ENCODE data around the gene XPC. TPM values are rescaled to one million over a fixed set of nuclear protein-coding genes. Genes with fewer than 3 reads are reported as not detected.
A peak's percentile ranks its signal among the peaks of the same experiment; 100 is the strongest.

The XPC gene
- total and polyA plus RNA-seq, 3 experiments from 2014 or later = 38.8 to 44.0 (median 38.9) TPM

DNA sequence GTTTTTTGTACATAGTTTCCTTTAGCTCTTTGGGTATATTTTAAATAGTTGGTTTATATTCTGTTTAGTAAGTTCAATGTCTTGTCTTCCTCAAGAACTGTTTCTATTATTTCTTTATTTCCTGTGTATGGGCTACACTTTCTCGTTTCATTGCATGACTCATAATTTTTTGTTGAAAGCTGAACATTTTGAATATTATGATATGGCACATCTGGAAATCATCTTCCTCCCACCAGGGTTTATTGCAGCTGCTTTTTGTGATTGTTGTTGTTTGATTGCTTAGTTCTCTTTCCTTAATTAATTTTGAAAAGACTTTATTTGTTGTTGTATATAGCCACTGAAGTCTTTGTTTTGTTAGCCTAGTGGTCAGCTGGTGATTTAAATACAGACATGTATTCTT is 44.1 kb upstream of the XPC start:
- DNase-seq = no peak
- peaks cover 33 to 64% of the 10 kb centered on the region in 2 donors for H3K27me3 Mint-ChIP-seq
- POLR2A ChIA-PET = no interaction called here
- no peak overlapping the region for H3K27ac ChIP-seq (ENCODE audit: low read depth, low read length)
- no peak overlapping the region for H3K4me3 ChIP-seq (ENCODE audit: low read length)
- no peak overlapping the region for H3K4me3 Mint-ChIP-seq
- no peaks in the 10 kb centered on the region for H3K4me1 Mint-ChIP-seq
- H3K27ac Mint-ChIP-seq = no peak overlapping the region
- no peaks in the 10 kb centered on the region for H3K36me3 ChIP-seq (ENCODE audit: insufficient read depth, low read length)
- CTCF ChIA-PET = no interaction called here
- peaks cover 12 to 28% (median 14%) of the 10 kb centered on the region in 5 donors for H3K9me3 Mint-ChIP-seq
- H3K9me3 ChIP-seq (ENCODE audit: low read length) = no peaks in the 10 kb centered on the region
- peaks cover 9% of the 10 kb centered on the region for H3K27me3 ChIP-seq (ENCODE audit: insufficient read depth, low read length, poor library complexity, severe bottlenecking)
- H3K36me3 Mint-ChIP-seq = peaks cover 0 to 26% (median 3%) of the 10 kb centered on the region in 3 donors
- H3K4me1 ChIP-seq (ENCODE audit: insufficient read depth, low read length) = no peaks in the 10 kb centered on the region

DNA sequence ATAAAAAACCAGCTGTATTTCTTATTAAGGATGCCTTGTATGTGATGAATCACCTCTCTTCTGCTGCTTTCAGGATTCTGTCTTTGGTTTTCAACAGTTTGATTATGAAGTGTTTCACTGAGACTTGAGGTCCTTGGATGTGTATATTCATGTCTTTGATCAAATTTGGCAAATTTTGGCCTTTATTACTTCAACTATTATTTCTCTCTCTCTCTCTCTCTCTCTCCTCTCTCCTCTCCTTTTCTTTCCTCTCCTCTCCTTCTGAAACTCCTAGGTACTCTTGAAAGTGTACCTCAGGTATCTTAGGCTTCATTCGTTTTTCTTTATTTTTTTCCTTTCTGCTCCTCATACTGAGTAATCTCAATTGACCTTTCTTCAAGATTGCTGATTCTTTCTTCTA is 43.5 kb upstream of the XPC start:
- DNase-seq = no peak
- peaks cover 12 to 28% (median 14%) of the 10 kb centered on the region in 5 donors for H3K9me3 Mint-ChIP-seq
- peaks cover 0 to 26% (median 3%) of the 10 kb centered on the region in 3 donors for H3K36me3 Mint-ChIP-seq
- Histone ChIP-seq H3K27ac (ENCODE audit: low read depth, low read length) (no peak overlapping the region), H3K27me3 (ENCODE audit: insufficient read depth, low read length, poor library complexity, severe bottlenecking) (peaks cover 4% of the 10 kb centered on the region), H3K4me1 (ENCODE audit: insufficient read depth, low read length) (no peaks in the 10 kb centered on the region), H3K36me3 (ENCODE audit: insufficient read depth, low read length) (no peaks in the 10 kb centered on the region), H3K4me3 (ENCODE audit: low read length) (no peak overlapping the region), H3K9me3 (ENCODE audit: low read length) (no peaks in the 10 kb centered on the region)
- H3K4me1 Mint-ChIP-seq = no peaks in the 10 kb centered on the region
- no peak overlapping the region for H3K27ac Mint-ChIP-seq
- ChIA-PET CTCF (no interaction called here), POLR2A (no interaction called here)
- H3K4me3 Mint-ChIP-seq = no peak overlapping the region
- H3K27me3 Mint-ChIP-seq = peaks cover 33 to 58% of the 10 kb centered on the region in 2 donors

- no peaks in the 10 kb centered on the region for H3K4me1 Mint-ChIP-seq
- no peaks in the 10 kb centered on the region for H3K4me1 ChIP-seq (ENCODE audit: insufficient read depth, low read length)
- peaks cover 0 to 26% (median 3%) of the 10 kb centered on the region in 3 donors for H3K36me3 Mint-ChIP-seq
- no peaks in the 10 kb centered on the region for H3K9me3 ChIP-seq (ENCODE audit: low read length)
- H3K27me3 ChIP-seq (ENCODE audit: insufficient read depth, low read length, poor library complexity, severe bottlenecking) = peaks cover 4% of the 10 kb centered on the region
- peaks cover 12 to 28% (median 14%) of the 10 kb centered on the region in 5 donors for H3K9me3 Mint-ChIP-seq
- ChIA-PET POLR2A (no interaction called here), CTCF (no interaction called here)
- H3K4me3 ChIP-seq (ENCODE audit: low read length) = no peak overlapping the region
- no peak overlapping the region for H3K27ac ChIP-seq (ENCODE audit: low read depth, low read length)
- no peak overlapping the region for H3K4me3 Mint-ChIP-seq
- no peaks in the 10 kb centered on the region for H3K36me3 ChIP-seq (ENCODE audit: insufficient read depth, low read length)
- DNase-seq = no peak
- H3K27ac Mint-ChIP-seq = no peak overlapping the region
- peaks cover 27 to 48% of the 10 kb centered on the region in 2 donors for H3K27me3 Mint-ChIP-seq
Measured at GRCh38 chr3:14220933-14221332, 42.5 kb upstream of the XPC start.

- Histone ChIP-seq H3K27ac (ENCODE audit: low read depth, low read length) (no peak overlapping the region), H3K9me3 (ENCODE audit: low read length) (no peaks in the 10 kb centered on the region), H3K4me3 (ENCODE audit: low read length) (no peak overlapping the region), H3K36me3 (ENCODE audit: insufficient read depth, low read length) (no peaks in the 10 kb centered on the region), H3K27me3 (ENCODE audit: insufficient read depth, low read length, poor library complexity, severe bottlenecking) (no peaks in the 10 kb centered on the region), H3K4me1 (ENCODE audit: insufficient read depth, low read length) (no peaks in the 10 kb centered on the region)
- peaks cover 12 to 25% of the 10 kb centered on the region in 2 donors for H3K27me3 Mint-ChIP-seq
- H3K9me3 Mint-ChIP-seq = peaks cover 10 to 28% (median 14%) of the 10 kb centered on the region in 5 donors
- CTCF ChIA-PET = interaction anchor here (1.9 kb wide), 1 partner anchor 15 kb away, joined by 7 read pairs; no protein-coding TSS in a partner anchor
- H3K36me3 Mint-ChIP-seq = peaks cover 0 to 26% (median 3%) of the 10 kb centered on the region in 3 donors
- POLR2A ChIA-PET = no interaction called here
- peak overlapping the region in 1 of 7 donors; percentile 13 for H3K4me3 Mint-ChIP-seq
- H3K27ac Mint-ChIP-seq = no peak overlapping the region
- DNase-seq = no peak
- no peaks in the 10 kb centered on the region for H3K4me1 Mint-ChIP-seq
Measured at GRCh38 chr3:14218355-14218754, 40.0 kb upstream of the XPC start.

DNA sequence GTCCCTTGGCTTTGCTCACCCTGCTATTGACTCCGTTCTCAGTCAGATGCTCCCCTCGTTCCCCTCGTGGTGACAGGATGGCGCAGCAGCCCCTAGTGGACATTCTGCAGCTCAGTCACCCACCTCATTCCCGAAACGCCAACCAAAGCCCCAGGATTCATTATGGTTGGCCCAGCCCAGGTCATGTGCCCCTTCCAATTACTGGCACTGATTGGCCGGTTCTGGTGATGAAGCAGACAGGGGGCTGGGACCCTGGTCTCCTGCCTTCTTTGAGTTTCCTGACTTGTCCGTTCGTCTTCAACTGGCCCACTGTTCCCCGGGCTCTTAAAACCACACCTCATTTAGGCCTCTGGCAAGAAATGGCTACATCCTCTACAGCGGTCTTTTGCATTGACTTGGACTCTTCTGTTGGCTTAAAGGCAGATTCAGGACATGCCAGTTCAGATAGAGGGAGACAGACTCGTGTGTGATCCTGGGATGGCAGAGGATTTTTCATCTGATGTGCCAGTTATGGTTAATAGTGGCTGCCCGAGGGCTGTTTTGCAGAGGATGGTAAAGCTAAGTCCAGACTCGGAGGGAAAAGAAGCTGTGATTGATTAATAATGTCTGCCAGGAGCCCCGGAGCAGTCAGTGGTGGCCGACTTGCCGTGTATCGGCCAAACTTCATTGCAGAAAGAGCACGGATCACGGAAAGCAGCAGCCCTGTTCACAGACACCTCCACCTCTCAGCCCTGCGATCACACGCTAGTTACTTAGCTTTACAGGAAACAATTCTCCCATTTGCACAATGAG is 38.1 kb upstream of the XPC start:
- POLR2A ChIA-PET = interaction anchor here (1.0 kb wide), 1 partner anchor 434 kb away, joined by 3 read pairs; no protein-coding TSS in a partner anchor
- H3K4me3 Mint-ChIP-seq = peak overlapping the region in 5 of 7 donors; percentile 6 to 87 (median 67)
- CTCF ChIA-PET = interaction anchor here (2.0 kb wide), 1 partner anchor 13 kb away, joined by 12 read pairs; no protein-coding TSS in a partner anchor
- H3K27ac ChIP-seq (ENCODE audit: low read depth, low read length) = peak overlapping the region; percentile 29
- H3K4me1 Mint-ChIP-seq = no peaks in the 10 kb centered on the region
- H3K4me1 ChIP-seq (ENCODE audit: insufficient read depth, low read length) = no peaks in the 10 kb centered on the region
- H3K9me3 Mint-ChIP-seq = peaks cover 2 to 15% (median 7%) of the 10 kb centered on the region in 5 donors
- H3K36me3 ChIP-seq (ENCODE audit: insufficient read depth, low read length) = no peaks in the 10 kb centered on the region
- peaks cover 7 to 10% of the 10 kb centered on the region in 2 donors for H3K27me3 Mint-ChIP-seq
- no peaks in the 10 kb centered on the region for H3K9me3 ChIP-seq (ENCODE audit: low read length)
- DNase-seq = peak in 4 of 5 donors; percentile 29 to 61 (median 57)
- peak overlapping the region in 5 of 8 donors; percentile 12 to 96 (median 74) for H3K27ac Mint-ChIP-seq
- peak overlapping the region; percentile 62 for H3K4me3 ChIP-seq (ENCODE audit: low read length)
- H3K27me3 ChIP-seq (ENCODE audit: insufficient read depth, low read length, poor library complexity, severe bottlenecking) = no peaks in the 10 kb centered on the region
- peaks cover 0 to 15% (median 3%) of the 10 kb centered on the region in 3 donors for H3K36me3 Mint-ChIP-seq

GRCh38 chr3:14214764-14215163 is 36.4 kb upstream of the XPC start:
- Histone ChIP-seq H3K27me3 (ENCODE audit: insufficient read depth, low read length, poor library complexity, severe bottlenecking) (no peaks in the 10 kb centered on the region), H3K4me3 (ENCODE audit: low read length) (no peak overlapping the region), H3K27ac (ENCODE audit: low read depth, low read length) (no peak overlapping the region), H3K4me1 (ENCODE audit: insufficient read depth, low read length) (no peaks in the 10 kb centered on the region), H3K9me3 (ENCODE audit: low read length) (no peaks in the 10 kb centered on the region), H3K36me3 (ENCODE audit: insufficient read depth, low read length) (no peaks in the 10 kb centered on the region)
- H3K27ac Mint-ChIP-seq = peak overlapping the region in 1 of 8 donors; percentile 72
- no peaks in the 10 kb centered on the region for H3K4me1 Mint-ChIP-seq
- H3K36me3 Mint-ChIP-seq = peaks cover 0 to under 1% (median 0%) of the 10 kb centered on the region in 3 donors
- H3K27me3 Mint-ChIP-seq = peaks cover under 1 to 6% of the 10 kb centered on the region in 2 donors
- no peaks in the 10 kb centered on the region for H3K9me3 Mint-ChIP-seq
- POLR2A ChIA-PET = no interaction called here
- CTCF ChIA-PET = interaction anchor here (3.2 kb wide), 1 partner anchor 11 kb away, joined by 18 read pairs; no protein-coding TSS in a partner anchor
- no peak overlapping the region for H3K4me3 Mint-ChIP-seq
- DNase-seq = no peak

GRCh38 chr3:14213066-14213774 is 34.8 kb upstream of the XPC start:
- H3K9me3 Mint-ChIP-seq = no peaks in the 10 kb centered on the region
- POLR2A ChIA-PET = no interaction called here
- H3K4me1 Mint-ChIP-seq = no peaks in the 10 kb centered on the region
- H3K4me3 Mint-ChIP-seq = no peak overlapping the region
- DNase-seq = no peak
- no peaks in the 10 kb centered on the region for H3K36me3 Mint-ChIP-seq
- no peaks in the 10 kb centered on the region for H3K4me1 ChIP-seq (ENCODE audit: insufficient read depth, low read length)
- H3K27ac Mint-ChIP-seq = no peak overlapping the region
- H3K36me3 ChIP-seq (ENCODE audit: insufficient read depth, low read length) = no peaks in the 10 kb centered on the region
- H3K27me3 Mint-ChIP-seq = peaks cover 0 to 4% of the 10 kb centered on the region in 2 donors
- no peak overlapping the region for H3K27ac ChIP-seq (ENCODE audit: low read depth, low read length)
- no peaks in the 10 kb centered on the region for H3K27me3 ChIP-seq (ENCODE audit: insufficient read depth, low read length, poor library complexity, severe bottlenecking)
- no peaks in the 10 kb centered on the region for H3K9me3 ChIP-seq (ENCODE audit: low read length)
- H3K4me3 ChIP-seq (ENCODE audit: low read length) = no peak overlapping the region
- CTCF ChIA-PET = interaction anchor here (1.2 to 3.2 kb wide), 2 partner anchors 9 to 317 kb away, joined by 3 to 18 read pairs; no protein-coding TSS in a partner anchor

- no peaks in the 10 kb centered on the region for H3K9me3 Mint-ChIP-seq
- no peak for DNase-seq
- H3K36me3 ChIP-seq (ENCODE audit: insufficient read depth, low read length) = no peaks in the 10 kb centered on the region
- no peaks in the 10 kb centered on the region for H3K27me3 ChIP-seq (ENCODE audit: insufficient read depth, low read length, poor library complexity, severe bottlenecking)
- POLR2A ChIA-PET = no interaction called here
- H3K4me3 ChIP-seq (ENCODE audit: low read length) = no peak overlapping the region
- CTCF ChIA-PET = interaction anchor here (0.8 to 3.2 kb wide), 2 partner anchors 8 to 709 kb away, joined by 3 to 18 read pairs; no protein-coding TSS in a partner anchor
- H3K27ac Mint-ChIP-seq = no peak overlapping the region
- no peak overlapping the region for H3K4me3 Mint-ChIP-seq
- H3K4me1 Mint-ChIP-seq = no peaks in the 10 kb centered on the region
- H3K27me3 Mint-ChIP-seq = peaks cover 0 to 4% of the 10 kb centered on the region in 2 donors
- H3K27ac ChIP-seq (ENCODE audit: low read depth, low read length) = no peak overlapping the region
- no peaks in the 10 kb centered on the region for H3K36me3 Mint-ChIP-seq
- H3K9me3 ChIP-seq (ENCODE audit: low read length) = no peaks in the 10 kb centered on the region
- H3K4me1 ChIP-seq (ENCODE audit: insufficient read depth, low read length) = no peaks in the 10 kb centered on the region
Measured at GRCh38 chr3:14212032-14212431, 33.6 kb upstream of the XPC start.

Data from CD8-positive, alpha-beta memory T cell (primary cell).